ENCODE measurements around the gene BEST4.

The BEST4 gene

GRCh38 chr1:44778705-44779576 is 9.0 kb downstream of the BEST4 start:
- H3K27ac ChIP-seq (replicated peaks) = no peak overlapping the region
- no peak for DNase-seq (ENCODE audit: low read depth in 1 of 2, low spot score in 1 of 2)
- TF ChIP-seq GABPA (IDR thresholded peaks at IDR 0.05; ENCODE audit: low read depth) (no peak), CTCF (IDR thresholded peaks at IDR 0.05; ENCODE audit: insufficient read depth, low read length) (no peak), SPI1 (IDR thresholded peaks at IDR 0.05; ENCODE audit: borderline replicate concordance, low read depth) (no peak), POLR2AphosphoS5 (IDR thresholded peaks at IDR 0.05; ENCODE audit: low read depth) (0 out of 2 replicates have a peak, but pooled peaks have one; percentile 6), REST (IDR thresholded peaks at IDR 0.05; ENCODE audit: insufficient replicate concordance, low read depth) (no peak)
- no peak overlapping the region for H3K4me3 ChIP-seq (replicated peaks; ENCODE audit: insufficient read depth, low read length)
- H3K27me3 ChIP-seq (ENCODE audit: insufficient read depth, poor library complexity, severe bottlenecking) = no peaks in the 10 kb centered on the region

GRCh38 chr1:44777969-44778635 is 9.9 kb downstream of the BEST4 start:
- DNase-seq (ENCODE audit: low read depth in 1 of 2, low spot score in 1 of 2) = peak in 1 of 2 experiments; percentile 80
- H3K27ac ChIP-seq (replicated peaks) = peak overlapping the region; percentile 93
- no peaks in the 10 kb centered on the region for H3K27me3 ChIP-seq (ENCODE audit: insufficient read depth, poor library complexity, severe bottlenecking)
- peak overlapping the region; percentile 86 for H3K4me3 ChIP-seq (replicated peaks; ENCODE audit: insufficient read depth, low read length)
- TF ChIP-seq SPI1 (IDR thresholded peaks at IDR 0.05; ENCODE audit: borderline replicate concordance, low read depth) (peak; percentile 85), GABPA (IDR thresholded peaks at IDR 0.05; ENCODE audit: low read depth) (no peak), POLR2AphosphoS5 (IDR thresholded peaks at IDR 0.05; ENCODE audit: low read depth) (peak; percentile 38; the same call in 1 of the 2 replicates)

- peak overlapping the region; percentile 93 for H3K27ac ChIP-seq (replicated peaks)
- H3K4me3 ChIP-seq (replicated peaks; ENCODE audit: insufficient read depth, low read length) = peak overlapping the region; percentile 86
- TF ChIP-seq POLR2AphosphoS5 (IDR thresholded peaks at IDR 0.05; ENCODE audit: low read depth) (no peak), REST (IDR thresholded peaks at IDR 0.05; ENCODE audit: insufficient replicate concordance, low read depth) (no peak), SPI1 (IDR thresholded peaks at IDR 0.05; ENCODE audit: borderline replicate concordance, low read depth) (no peak; the same call in 1 of the 2 replicates), CTCF (IDR thresholded peaks at IDR 0.05; ENCODE audit: insufficient read depth, low read length) (no peak), GABPA (IDR thresholded peaks at IDR 0.05; ENCODE audit: low read depth) (no peak)
These were observed 10.4 kb downstream of the BEST4 start for GRCh38 chr1:44777547-44777946.

GRCh38 chr1:44776730-44777068 is 11.3 kb downstream of the BEST4 start:
- H3K27ac ChIP-seq (replicated peaks) = peak overlapping the region; percentile 93
- no peaks in the 10 kb centered on the region for H3K27me3 ChIP-seq (ENCODE audit: insufficient read depth, poor library complexity, severe bottlenecking)
- DNase-seq (ENCODE audit: low read depth in 1 of 2, low spot score in 1 of 2) = no peak
- TF ChIP-seq REST (IDR thresholded peaks at IDR 0.05; ENCODE audit: insufficient replicate concordance, low read depth) (no peak), POLR2AphosphoS5 (IDR thresholded peaks at IDR 0.05; ENCODE audit: low read depth) (peak; percentile 48; the same call in 1 of the 2 replicates)
- H3K4me3 ChIP-seq (replicated peaks; ENCODE audit: insufficient read depth, low read length) = peak overlapping the region; percentile 86

More at GRCh38 chr1:44777547-44777946, 10.4 kb downstream of the BEST4 start:
- peak in 1 of 2 experiments; percentile 49 for DNase-seq (ENCODE audit: low read depth in 1 of 2, low spot score in 1 of 2)
- H3K27me3 ChIP-seq (ENCODE audit: insufficient read depth, poor library complexity, severe bottlenecking) = no peaks in the 10 kb centered on the region

All from HL-60 (cell line).